ENCODE measurements around the gene CCDC88A. TPM values are rescaled to one million over a fixed set of nuclear protein-coding genes. Genes with fewer than 3 reads are reported as not detected.
"Not testable (repeated sequence)": the region's sequence is repeated elsewhere in the genome, so short reads cannot be mapped to it uniquely, and the experiment has no call there.

Gene CCDC88A
- total RNA-seq, 1 donor from 2014 or later: 20.3 TPM

GRCh38 chr2:55361465-55362189, 58.0 kb downstream of the CCDC88A start:
- DNase-seq (ENCODE audit: low read depth) (no peak), FAIRE-seq (no peak)
- H3K36me3 ChIP-seq (ENCODE audit: control insufficient read depth, insufficient read depth, low read length): no peaks in the 10 kb centered on the region
- no peaks in the 10 kb centered on the region for H3K27me3 ChIP-seq (ENCODE audit: control insufficient read depth, insufficient read depth, low read length)
- TF ChIP-seq CTCF (IDR thresholded peaks at IDR 0.05; ENCODE audit: insufficient read depth, low read length, severe bottlenecking): no peak
- H3K4me3 ChIP-seq (ENCODE audit: low read depth, low read length): no peak overlapping the region

- no peak overlapping the region for H3K4me3 ChIP-seq (ENCODE audit: low read depth, low read length)
- DNase-seq (ENCODE audit: low read depth) (no peak), FAIRE-seq (no peak)
- no peak for TF ChIP-seq CTCF (IDR thresholded peaks at IDR 0.05; ENCODE audit: insufficient read depth, low read length, severe bottlenecking)
- H3K36me3 ChIP-seq (ENCODE audit: control insufficient read depth, insufficient read depth, low read length): no peaks in the 10 kb centered on the region
- no peaks in the 10 kb centered on the region for H3K27me3 ChIP-seq (ENCODE audit: control insufficient read depth, insufficient read depth, low read length)
Observed at GRCh38 chr2:55358451-55358850, 61.2 kb downstream of the CCDC88A start.

- no peaks in the 10 kb centered on the region for H3K36me3 ChIP-seq (ENCODE audit: control insufficient read depth, insufficient read depth, low read length)
- FAIRE-seq (no peak), DNase-seq (ENCODE audit: low read depth) (peak; percentile 4)
- TF ChIP-seq CTCF (IDR thresholded peaks at IDR 0.05; ENCODE audit: insufficient read depth, low read length, severe bottlenecking): no peak
- no peak overlapping the region for H3K4me3 ChIP-seq (ENCODE audit: low read depth, low read length)
- H3K27me3 ChIP-seq (ENCODE audit: control insufficient read depth, insufficient read depth, low read length): no peaks in the 10 kb centered on the region
Observed at GRCh38 chr2:55357927-55358326, 61.7 kb downstream of the CCDC88A start.

GRCh38 chr2:55357164-55357563, 62.5 kb downstream of the CCDC88A start:
- no peak for TF ChIP-seq CTCF (IDR thresholded peaks at IDR 0.05; ENCODE audit: insufficient read depth, low read length, severe bottlenecking)

GRCh38 chr2:55356136-55356535, 63.5 kb downstream of the CCDC88A start:
- not testable (repeated sequence) for H3K27me3 ChIP-seq (ENCODE audit: control insufficient read depth, insufficient read depth, low read length); DNase-seq (ENCODE audit: low read depth); H3K36me3 ChIP-seq (ENCODE audit: control insufficient read depth, insufficient read depth, low read length); FAIRE-seq; H3K4me3 ChIP-seq (ENCODE audit: low read depth, low read length)

More at GRCh38 chr2:55357164-55357563, 62.5 kb downstream of the CCDC88A start:
- DNase-seq (ENCODE audit: low read depth): no peak
- Histone ChIP-seq H3K27me3 (ENCODE audit: control insufficient read depth, insufficient read depth, low read length) (no peaks in the 10 kb centered on the region), H3K4me3 (ENCODE audit: low read depth, low read length) (no peak overlapping the region), H3K36me3 (ENCODE audit: control insufficient read depth, insufficient read depth, low read length) (no peaks in the 10 kb centered on the region)
- FAIRE-seq: no peak

GRCh38 chr2:55355451-55355850, 64.2 kb downstream of the CCDC88A start:
- Histone ChIP-seq H3K4me3 (ENCODE audit: low read depth, low read length) (no peak overlapping the region), H3K27me3 (ENCODE audit: control insufficient read depth, insufficient read depth, low read length) (no peaks in the 10 kb centered on the region), H3K36me3 (ENCODE audit: control insufficient read depth, insufficient read depth, low read length) (no peaks in the 10 kb centered on the region)
- DNase-seq (ENCODE audit: low read depth): no peak
- FAIRE-seq: no peak
- TF ChIP-seq CTCF (IDR thresholded peaks at IDR 0.05; ENCODE audit: insufficient read depth, low read length, severe bottlenecking): no peak

All from bronchial epithelial cell (primary cell).